Stimulated activated CD4-positive, alpha-beta T cell treated with anti-CD3 and anti-CD28 coated beads, Interleukin-2, amount 100 ng/mL, for 48 hours (primary cell): ENCODE measurements around the gene UTP25.
"Not testable (repeated sequence)": the region's sequence is repeated elsewhere in the genome, so short reads cannot be mapped to it uniquely, and the experiment has no call there.

ENCODE experiments used
- DNase-seq, 2 donors: peaks; one replicate each; pipeline ENCODE4 v3.0.0-alpha.2; 2020

Gene UTP25

DNA sequence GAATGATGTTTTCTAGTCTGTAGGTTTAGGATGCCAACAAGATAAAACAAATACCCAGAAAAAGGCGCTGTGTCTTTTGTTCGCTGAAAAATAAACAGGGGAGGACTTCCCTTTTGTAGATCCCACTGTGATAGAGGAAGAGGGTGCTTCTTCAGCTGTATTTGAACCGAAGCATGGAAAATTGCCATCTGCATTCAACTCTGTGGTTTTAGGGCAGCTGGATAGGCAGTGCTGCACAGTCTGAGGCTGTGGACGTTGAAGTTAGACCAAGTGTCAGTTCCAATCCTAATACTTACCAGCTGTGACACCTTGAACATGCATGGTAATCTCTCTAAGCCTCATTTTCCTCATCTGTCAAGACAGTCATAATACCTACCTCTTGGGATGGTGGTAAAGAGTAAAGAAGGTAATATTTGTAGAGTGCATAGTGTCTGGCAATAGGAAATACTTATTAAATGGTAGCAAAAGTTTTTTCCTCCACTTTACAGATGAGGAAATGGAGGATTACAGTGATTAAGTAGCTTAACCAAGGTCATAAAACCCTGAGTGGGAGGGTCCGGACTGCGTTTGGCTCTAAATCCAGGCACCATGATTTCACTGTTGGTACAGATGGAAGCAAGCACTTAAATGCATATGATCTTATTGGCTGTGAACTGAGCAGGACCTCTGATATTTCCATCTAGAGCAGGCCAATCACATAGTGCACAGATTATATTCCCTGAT is 48.5 kb downstream of the UTP25 start:
- no peak for DNase-seq

GRCh38 chr1:209877087-209877764 is 49.5 kb downstream of the UTP25 start:
- DNase-seq: no peak

DNA sequence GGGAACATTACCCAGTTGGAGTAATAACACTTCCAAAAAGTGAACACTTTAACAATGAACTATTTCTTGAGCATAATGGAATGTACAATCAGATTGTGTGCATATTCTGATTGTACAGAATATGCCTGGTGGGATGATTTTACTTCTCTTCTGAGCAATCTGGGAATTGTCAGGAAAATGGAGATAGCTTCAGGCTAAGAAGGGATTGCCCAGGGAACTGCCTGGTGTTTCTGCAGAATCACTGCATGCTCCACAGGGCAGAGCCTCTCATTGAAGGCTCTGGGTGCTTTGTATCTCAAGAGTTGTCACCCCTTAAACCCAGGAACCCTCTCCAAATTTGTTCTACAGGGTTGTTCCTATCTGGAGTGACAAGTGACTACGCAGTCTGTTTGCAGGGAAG is 51.2 kb downstream of the UTP25 start:
- no peak for DNase-seq

GRCh38 chr1:209879539-209879938 is 51.8 kb downstream of the UTP25 start:
- no peak for DNase-seq

DNA sequence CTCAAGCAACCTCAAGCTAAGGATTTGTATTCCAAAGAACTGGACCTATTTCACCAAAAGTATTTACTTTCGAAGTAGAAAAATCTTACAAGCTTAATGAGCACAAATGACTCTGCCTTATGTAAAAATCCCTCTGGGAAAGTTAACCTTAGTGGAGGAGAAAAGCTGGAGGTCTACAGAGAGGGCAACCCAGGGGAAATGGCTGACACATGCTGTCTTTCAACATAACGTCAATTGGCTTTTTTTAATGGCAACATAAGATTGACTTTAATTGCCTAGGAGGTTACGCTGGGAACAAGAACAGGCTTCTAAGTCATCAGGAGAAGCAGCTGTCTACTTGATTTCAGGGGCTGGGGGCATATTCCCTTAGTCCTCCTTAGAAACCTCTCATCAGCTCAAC is 52.3 kb downstream of the UTP25 start:
- DNase-seq: no peak

GRCh38 chr1:209881619-209882018 is 53.8 kb downstream of the UTP25 start:
- DNase-seq: no peak

GRCh38 chr1:209882286-209882685 is 54.5 kb downstream of the UTP25 start:
- DNase-seq: no peak

GRCh38 chr1:209882942-209883340 is 55.2 kb downstream of the UTP25 start:
- DNase-seq: no peak

GRCh38 chr1:209883341-209883971 is 55.7 kb downstream of the UTP25 start:
- DNase-seq: no peak

GRCh38 chr1:209884249-209884648 is 56.5 kb downstream of the UTP25 start:
- no peak for DNase-seq

DNA sequence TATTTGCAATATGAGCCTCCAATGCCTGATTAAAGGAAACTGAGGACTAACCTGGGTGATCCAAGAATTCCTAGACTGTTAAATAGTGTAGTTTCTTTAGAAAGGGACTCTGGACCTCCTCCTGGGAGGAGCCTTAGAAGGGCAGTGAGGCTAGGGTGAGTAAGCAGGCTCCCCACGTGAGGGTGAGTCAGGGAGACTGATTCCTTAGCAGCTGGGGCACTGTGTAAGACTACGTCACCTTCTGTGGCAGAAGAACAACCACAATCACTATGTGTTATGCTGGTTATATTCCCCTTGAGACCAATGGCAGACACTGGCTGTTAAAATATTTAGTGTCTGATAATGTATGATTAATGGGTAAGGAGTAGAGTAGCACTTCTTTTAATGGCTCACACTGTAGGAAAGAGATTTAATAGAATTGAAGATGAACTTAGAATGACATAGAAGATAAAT is 56.9 kb downstream of the UTP25 start:
- DNase-seq: peak; percentile 32 to 38

- DNase-seq: no peak
These were observed 57.8 kb downstream of the UTP25 start for GRCh38 chr1:209885403-209886218.

DNA sequence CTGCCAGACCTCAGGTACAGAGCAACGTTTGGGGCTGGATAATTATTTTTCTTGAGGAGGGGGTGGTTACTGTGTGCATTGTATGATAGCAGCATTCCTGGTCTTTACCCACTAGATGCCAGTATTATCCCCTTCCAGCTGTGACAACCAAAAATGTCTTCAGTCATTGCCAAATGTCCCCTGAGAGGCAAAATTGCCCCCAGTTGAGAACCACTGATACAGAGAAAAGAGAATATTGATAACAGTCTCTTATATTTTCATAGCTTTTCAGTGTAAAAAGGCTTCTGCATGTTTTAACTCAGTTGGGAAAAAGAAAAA is 58.4 kb downstream of the UTP25 start:
- no peak for DNase-seq

DNA sequence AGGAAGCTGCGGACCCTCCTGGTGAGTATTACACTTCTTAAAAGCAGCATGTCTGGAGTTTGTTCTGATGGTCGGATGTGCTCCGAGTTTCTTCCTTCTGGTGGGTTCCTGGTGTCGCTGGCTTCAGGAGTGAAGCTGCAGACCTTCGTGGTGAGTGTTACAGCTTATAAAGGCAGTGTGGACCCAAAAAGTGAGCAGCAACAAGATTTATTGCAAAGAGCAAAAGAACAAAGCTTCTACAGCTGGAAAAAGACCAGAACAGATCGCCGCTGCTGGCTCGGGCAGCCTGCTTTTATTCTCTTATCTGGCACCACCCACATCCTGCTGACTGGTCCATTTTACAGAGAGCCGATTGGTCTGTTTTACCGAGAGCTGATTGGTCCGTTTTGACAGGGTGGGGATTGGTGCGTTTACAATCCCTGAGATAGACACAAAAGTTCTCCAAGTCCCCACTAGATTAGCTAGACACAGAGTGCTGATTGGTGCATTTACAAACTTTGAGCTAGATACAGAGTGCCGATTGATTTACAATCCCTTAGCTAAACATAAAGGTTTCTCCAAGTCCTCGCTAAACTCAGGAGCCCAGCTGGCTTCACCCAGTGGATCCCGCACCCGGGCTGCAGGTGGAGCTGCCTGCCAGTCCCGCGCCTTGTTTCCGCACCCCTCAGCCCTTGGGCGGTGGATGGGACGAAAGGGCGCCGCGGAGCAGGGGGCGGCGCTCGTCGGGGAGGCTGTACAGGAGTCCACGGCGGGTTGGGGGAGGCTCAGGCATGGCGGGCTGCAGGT is 60.7 kb downstream of the UTP25 start:
- DNase-seq: not testable (repeated sequence)

DNA sequence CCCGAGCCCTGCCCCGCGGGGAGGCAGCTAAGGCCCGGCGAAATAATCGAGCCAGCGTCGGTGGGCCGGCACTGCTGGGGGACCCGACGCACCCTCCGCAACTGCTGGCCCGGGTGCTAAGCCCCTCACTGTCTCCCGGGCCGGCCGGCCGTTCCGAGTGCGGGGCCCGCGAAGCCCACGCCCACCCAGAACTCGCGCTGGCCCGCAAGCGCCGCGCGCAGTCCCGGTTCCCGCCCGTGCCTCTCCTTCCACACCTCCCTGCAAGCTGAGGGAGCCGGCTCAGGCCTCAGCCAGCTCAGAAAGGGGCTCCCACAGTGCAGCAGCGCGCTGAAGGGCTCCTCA is 61.3 kb downstream of the UTP25 start:
- no peak for DNase-seq

DNA sequence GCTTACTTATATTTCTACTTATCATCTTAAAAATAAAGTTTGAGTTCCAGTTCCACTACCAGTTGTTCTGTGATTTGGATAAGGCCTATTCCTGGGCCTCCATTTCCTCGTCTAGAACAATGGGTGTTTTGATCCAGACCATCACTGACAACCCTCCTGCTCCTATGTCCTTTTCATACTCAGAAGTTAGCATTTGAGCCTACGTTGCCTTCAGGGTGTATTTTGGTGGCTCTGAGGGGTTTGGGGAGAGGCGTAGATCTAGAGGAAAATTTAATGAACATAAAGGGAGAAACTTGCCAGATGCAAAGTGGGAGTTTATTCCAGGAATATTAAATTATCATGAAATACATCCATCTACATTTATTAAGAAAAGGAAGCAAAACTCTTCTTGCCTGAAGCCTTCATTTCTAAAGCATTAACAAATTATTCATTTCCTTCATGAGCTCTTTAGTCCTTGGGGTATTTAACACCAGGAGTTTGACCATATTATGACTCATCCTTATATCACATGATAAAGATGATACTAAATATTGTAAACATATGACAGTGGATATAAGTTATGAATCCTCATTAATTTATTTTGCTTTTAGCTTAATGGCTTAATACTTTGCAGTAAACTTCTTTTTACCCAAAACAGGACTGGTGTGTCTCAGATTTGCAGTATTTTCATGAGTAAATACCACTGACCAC is 63.0 kb downstream of the UTP25 start:
- DNase-seq: no peak

DNA sequence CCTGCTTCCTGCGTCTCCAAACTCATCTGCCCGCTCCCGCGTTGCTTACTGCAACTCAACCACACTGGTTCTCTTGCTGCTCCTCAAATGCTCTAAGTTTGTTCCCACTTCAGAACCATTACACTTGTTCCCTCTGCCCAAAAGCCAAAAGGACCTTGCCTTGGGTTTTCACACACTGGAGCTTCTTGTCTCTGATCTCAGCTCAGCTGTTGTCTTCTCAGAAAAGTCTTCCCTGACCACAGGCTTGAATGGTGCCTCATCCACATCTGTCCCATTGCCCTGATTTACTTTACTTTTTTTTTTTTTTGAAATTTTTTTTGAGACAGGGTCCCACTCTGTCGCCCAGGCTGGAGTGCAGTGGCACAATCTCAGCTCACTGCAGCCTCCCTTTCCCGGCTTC is 66.0 kb downstream of the UTP25 start:
- DNase-seq: no peak

DNA sequence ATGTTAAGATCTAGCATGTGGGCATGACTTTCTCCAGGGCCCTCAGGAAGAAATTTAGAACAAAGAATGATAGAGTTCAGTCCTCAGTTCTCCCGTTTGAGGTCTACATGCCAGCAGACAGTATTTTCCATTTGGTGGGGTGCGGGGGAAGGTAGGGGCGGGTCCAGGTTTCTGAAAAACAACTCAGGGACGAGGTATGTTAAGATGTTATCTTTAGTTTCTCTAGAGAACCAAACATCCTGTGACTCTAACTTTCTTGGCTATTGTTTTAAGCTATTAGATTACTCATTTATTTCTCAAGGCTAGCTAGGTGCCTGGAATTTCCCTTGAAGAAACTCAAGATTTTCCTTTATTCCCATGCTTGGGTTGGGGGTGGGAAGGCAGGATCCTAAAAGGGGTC is 67.9 kb downstream of the UTP25 start:
- no peak for DNase-seq

- DNase-seq: no peak
These were observed 68.6 kb downstream of the UTP25 start for GRCh38 chr1:209896346-209896745.

DNA sequence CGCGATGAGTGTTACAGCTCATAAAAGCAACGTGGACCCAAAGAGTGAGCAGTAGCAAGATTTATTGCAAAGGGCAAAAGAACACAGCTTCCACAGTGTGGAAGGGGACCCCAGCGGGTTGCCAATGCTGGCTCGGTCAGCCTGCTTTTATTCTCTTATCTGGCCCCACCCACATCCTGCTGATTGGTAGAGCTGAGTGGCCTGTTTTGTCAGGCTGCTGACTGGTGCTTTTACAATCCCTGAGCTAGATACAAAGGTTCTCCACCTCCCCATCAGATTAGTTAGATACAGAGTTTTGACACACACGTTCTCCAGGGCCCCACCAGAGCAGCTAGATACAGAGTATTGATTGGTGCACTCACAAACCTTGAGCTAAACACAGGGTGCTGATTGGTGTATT is 70.5 kb downstream of the UTP25 start:
- DNase-seq: not testable (repeated sequence)

GRCh38 chr1:209898851-209899250 is 71.1 kb downstream of the UTP25 start:
- not testable (repeated sequence) for DNase-seq

DNA sequence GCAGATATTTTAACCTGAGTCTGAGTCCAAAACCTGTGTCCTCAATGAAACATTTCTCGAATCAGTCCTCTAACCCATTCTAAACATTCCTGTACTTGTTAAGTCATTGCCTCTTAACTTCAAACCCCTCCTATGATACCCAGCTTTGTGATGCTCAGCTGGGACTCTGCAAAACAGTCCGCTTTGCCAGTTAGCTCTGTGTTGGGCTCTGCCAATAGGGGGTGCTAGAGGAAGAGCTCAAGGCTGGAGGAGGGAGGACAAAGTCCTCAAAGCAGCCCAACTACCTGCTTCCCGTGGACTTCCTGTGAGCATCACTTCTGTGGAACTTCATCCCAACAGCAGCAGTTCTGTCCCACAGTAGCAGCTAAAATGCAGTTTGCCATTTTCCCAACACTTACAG is 72.2 kb downstream of the UTP25 start:
- peak; percentile 16 to 21 for DNase-seq
